Left lung (tissue), 10 donors: ENCODE measurements around the gene DYNC2I2. TPM values are rescaled to one million over a fixed set of nuclear protein-coding genes. Genes with fewer than 3 reads are reported as not detected.

Experiments used
- ATAC-seq: fragments of 200-7000 bp; cut with Tn5 transposase; one replicate; pipeline ENCODE4 v1.9.1; 2020; ENCODE audit warnings: moderate library complexity
- DNase-seq, 4 donors: peaks; one replicate each; pipeline ENCODE4 v3.0.0-alpha.2; 2013 to 2020
- H3K27ac ChIP-seq, 2 donors: fragments of 200-600 bp; sonication (generic) in 1 of 2; one replicate each; pipeline versions ENCODE4 v1.5.0 to v1.8.0; 2020 to 2021
- H3K27me3 ChIP-seq, 2 donors: fragments of 200-600 bp; sonication (generic) in 1 of 2; one replicate each; pipeline versions ENCODE4 v1.5.0 to v1.8.0; 2020 to 2021
- H3K36me3 ChIP-seq, 2 donors: fragments of 200-600 bp; sonication (generic) in 1 of 2; one replicate each; pipeline versions ENCODE4 v1.5.0 to v1.8.0; 2020 to 2021
- H3K4me1 ChIP-seq, 2 donors: fragments of 200-600 bp; one replicate each; pipeline ENCODE4 v1.8.0; 2021
- H3K4me3 ChIP-seq, 2 donors: fragments of 200-600 bp; sonication (generic) in 1 of 2; one replicate each; pipeline versions ENCODE4 v1.5.0 to v1.8.0; 2020 to 2021; ENCODE audit warnings: mild to moderate bottlenecking in 1 of 2
- H3K9me3 ChIP-seq, 2 donors: fragments of 200-600 bp; sonication (generic) in 1 of 2; one replicate each; pipeline versions ENCODE4 v1.5.0 to v1.8.0; 2020 to 2021
- intact Hi-C, 2 donors: fragments of 100-400 bp; cut with DNase I; formaldehyde crosslinking; loops; one replicate each; pipeline versions ENCODE4 v1.11.2 to v1.14.2; 2022
- polyA plus RNA-seq, 6 donors: library from polyadenylated mRNA; unstranded; fragments of 120-200 nt; gene quantifications; one replicate each; pipeline ENCODE4 v1.2.1, GENCODE V29; 2013; ENCODE audit not compliant: insufficient read length in 6 of 6
- total RNA-seq, 2 donors: library from RNA; stranded (reverse); fragmentation: NEBNext Ultra II Directional; extraction: Animal tissue kit (Norgen Biotek cat#: 25700); gene quantifications; one replicate each; pipeline ENCODE4 v1.2.1, GENCODE V29; 2021
- TF ChIP-seq, protein P1 (sequence below), 2 donors: fragments of 200-600 bp; sonication (generic) in 1 of 2; IDR thresholded peaks; one replicate each; pipeline versions ENCODE4 v1.5.0 to v1.8.0; 2021; ENCODE audit warnings: antibody characterized with exemption in 2 of 2
- donor health status: DM: no; HTN: yes; CAD: no.
- donor health status: DM: no; HTN: no; CAD: no.

DYNC2I2 gene
- total and polyA plus RNA-seq, 8 donors: 45.2 to 55.4 (median 50.1) TPM

DNA sequence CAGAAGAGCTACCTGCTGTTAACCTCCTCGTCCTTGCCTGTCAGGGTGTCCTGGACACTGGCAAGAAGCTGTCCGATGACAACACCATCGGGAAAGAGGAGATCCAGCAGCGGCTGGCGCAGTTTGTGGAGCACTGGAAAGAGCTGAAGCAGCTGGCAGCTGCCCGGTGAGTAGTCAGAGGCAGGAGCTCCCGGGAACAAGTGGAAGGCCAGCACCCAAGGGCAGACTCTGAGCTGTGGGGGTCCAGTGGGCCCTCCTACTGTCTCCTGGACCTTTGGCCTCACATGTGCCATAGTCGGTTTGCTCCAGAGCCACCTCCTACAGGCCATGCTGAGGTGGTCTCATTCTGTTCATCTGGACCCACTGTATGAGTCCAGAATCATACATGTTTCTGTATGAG is 38.7 kb downstream of the DYNC2I2 start:
- DNase-seq (peak in 1 of 4 donors; percentile 58), ATAC-seq (no peak)
- Histone ChIP-seq H3K36me3 (peaks cover 18 to 100% of the 10 kb centered on the region in 2 donors), H3K27me3 (no peaks in the 10 kb centered on the region), H3K9me3 (no peaks in the 10 kb centered on the region), H3K4me3 (no peak overlapping the region), H3K27ac (no peak overlapping the region), H3K4me1 (no peaks in the 10 kb centered on the region)
- TF ChIP-seq, protein P1, sequence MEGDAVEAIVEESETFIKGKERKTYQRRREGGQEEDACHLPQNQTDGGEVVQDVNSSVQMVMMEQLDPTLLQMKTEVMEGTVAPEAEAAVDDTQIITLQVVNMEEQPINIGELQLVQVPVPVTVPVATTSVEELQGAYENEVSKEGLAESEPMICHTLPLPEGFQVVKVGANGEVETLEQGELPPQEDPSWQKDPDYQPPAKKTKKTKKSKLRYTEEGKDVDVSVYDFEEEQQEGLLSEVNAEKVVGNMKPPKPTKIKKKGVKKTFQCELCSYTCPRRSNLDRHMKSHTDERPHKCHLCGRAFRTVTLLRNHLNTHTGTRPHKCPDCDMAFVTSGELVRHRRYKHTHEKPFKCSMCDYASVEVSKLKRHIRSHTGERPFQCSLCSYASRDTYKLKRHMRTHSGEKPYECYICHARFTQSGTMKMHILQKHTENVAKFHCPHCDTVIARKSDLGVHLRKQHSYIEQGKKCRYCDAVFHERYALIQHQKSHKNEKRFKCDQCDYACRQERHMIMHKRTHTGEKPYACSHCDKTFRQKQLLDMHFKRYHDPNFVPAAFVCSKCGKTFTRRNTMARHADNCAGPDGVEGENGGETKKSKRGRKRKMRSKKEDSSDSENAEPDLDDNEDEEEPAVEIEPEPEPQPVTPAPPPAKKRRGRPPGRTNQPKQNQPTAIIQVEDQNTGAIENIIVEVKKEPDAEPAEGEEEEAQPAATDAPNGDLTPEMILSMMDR (IDR thresholded peaks at IDR 0.05): no peak
- intact Hi-C loops: no loop called here

DNA sequence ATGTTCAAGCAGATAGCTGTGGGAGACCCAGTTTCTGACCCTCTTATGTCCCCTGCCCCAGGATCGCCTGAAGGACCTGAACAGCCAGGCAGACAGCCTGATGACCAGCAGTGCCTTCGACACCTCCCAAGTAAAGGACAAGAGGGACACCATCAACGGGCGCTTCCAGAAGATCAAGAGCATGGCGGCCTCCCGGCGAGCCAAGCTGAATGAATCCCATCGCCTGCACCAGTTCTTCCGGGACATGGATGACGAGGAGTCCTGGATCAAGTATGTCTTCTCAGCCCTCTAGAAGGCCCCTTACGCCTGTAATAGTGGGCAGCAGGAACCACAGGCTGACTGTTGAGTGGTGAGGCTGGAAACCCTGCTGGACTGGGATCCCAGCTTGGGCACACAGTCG is 41.1 kb downstream of the DYNC2I2 start:
- H3K36me3 ChIP-seq: peaks cover 27 to 100% of the 10 kb centered on the region in 2 donors
- TF ChIP-seq, protein P1 (IDR thresholded peaks at IDR 0.05): no peak
- intact Hi-C loops: no loop called here

DNA sequence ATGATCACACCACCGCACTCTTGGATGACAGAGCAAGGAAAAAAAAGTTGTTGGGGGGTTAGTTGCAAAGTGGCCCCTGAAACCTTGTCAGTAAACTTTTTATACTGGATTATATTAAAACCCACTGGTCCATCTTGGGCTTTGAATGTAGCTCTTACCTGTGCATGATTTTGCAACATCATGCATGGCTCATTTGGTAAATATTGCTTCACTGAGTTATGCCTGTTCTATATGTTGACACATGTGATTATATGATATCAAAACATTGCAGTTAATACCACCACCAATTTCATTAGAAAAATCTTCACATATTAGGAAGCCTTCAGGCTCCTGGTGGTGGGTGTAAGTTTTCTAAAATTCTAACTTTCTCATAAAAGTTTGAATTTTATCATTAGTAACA is 41.9 kb downstream of the DYNC2I2 start:
- DNase-seq (no peak), ATAC-seq (no peak)
- no peaks in the 10 kb centered on the region for H3K9me3 ChIP-seq
- no peak overlapping the region for H3K27ac ChIP-seq
- no peaks in the 10 kb centered on the region for H3K4me1 ChIP-seq
- no peak overlapping the region for H3K4me3 ChIP-seq
- intact Hi-C loops: no loop called here
- peaks cover 26 to 100% of the 10 kb centered on the region in 2 donors for H3K36me3 ChIP-seq
- TF ChIP-seq, protein P1 (IDR thresholded peaks at IDR 0.05): no peak
- no peaks in the 10 kb centered on the region for H3K27me3 ChIP-seq

More for the DNA sequence above, 41.1 kb downstream of the DYNC2I2 start:
- no peak overlapping the region for H3K4me3 ChIP-seq
- H3K27me3 ChIP-seq: no peaks in the 10 kb centered on the region
- peak in 1 of 4 donors; percentile 17 for DNase-seq
- no peak overlapping the region for H3K27ac ChIP-seq
- no peaks in the 10 kb centered on the region for H3K9me3 ChIP-seq
- no peak for ATAC-seq
- H3K4me1 ChIP-seq: no peaks in the 10 kb centered on the region

DNA sequence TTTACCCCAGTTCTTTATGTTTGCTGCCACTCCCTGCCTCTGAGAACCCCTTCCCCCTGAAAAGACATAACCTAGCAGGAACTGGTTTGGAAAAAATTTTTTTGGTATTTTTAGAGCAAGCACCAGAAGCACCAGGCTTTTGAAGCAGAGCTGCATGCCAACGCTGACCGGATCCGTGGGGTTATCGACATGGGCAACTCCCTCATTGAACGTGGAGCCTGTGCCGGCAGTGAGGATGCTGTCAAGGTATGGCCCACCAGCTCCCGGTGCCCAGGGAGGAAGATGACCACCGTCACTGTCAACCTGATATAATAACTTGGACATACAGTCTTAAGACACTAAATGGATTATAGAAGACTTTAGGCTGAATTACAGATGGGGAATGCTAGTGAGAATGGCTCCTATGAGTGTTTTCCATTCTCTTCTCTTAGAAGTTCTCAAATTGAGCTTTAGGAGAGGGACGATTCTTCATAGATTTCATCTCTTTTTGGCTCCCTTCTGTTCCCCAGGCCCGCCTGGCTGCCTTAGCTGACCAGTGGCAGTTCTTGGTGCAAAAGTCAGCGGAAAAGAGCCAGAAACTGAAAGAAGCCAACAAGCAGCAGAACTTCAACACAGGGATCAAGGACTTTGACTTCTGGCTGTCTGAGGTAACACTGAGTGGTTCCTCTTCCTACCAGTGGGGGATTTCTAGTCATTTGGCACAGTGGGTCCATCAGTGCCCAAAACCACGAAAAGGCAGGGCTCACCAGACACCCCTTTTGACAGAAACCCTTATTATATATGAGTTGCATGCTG is 44.9 kb downstream of the DYNC2I2 start:
- no peak for ATAC-seq
- DNase-seq: peak in 1 of 4 donors; percentile 18
- H3K4me1 ChIP-seq: no peaks in the 10 kb centered on the region
- H3K9me3 ChIP-seq: no peaks in the 10 kb centered on the region
- intact Hi-C loops: no loop called here
- TF ChIP-seq, protein P1 (IDR thresholded peaks at IDR 0.05): no peak
- H3K36me3 ChIP-seq: peaks cover 23 to 100% of the 10 kb centered on the region in 2 donors
- no peak overlapping the region for H3K4me3 ChIP-seq
- no peaks in the 10 kb centered on the region for H3K27me3 ChIP-seq
- H3K27ac ChIP-seq: no peak overlapping the region

DNA sequence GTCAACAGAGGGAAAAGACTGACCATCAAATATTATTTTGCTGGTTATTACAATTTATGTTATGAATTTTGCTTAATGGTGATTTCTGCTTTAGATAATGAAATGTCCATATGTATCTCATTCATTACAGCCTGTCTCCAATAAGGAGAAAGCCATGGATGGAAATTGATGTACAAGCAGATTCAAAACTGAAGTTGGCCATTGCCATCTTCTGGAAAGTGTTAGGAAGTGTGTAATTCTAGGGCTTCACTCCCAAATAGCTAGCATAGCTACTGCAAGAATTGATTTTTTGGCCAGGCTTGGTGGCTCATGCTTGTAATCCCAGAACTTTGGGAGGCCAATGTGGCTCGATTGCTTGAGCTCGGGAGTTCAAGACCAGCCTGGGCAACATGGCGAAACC is 45.8 kb downstream of the DYNC2I2 start:
- Histone ChIP-seq H3K36me3 (peaks cover 23 to 100% of the 10 kb centered on the region in 2 donors), H3K4me1 (no peaks in the 10 kb centered on the region), H3K27ac (no peak overlapping the region), H3K9me3 (no peaks in the 10 kb centered on the region), H3K4me3 (no peak overlapping the region), H3K27me3 (no peaks in the 10 kb centered on the region)
- intact Hi-C loops: no loop called here
- TF ChIP-seq, protein P1 (IDR thresholded peaks at IDR 0.05): no peak
- no peak for DNase-seq
- no peak for ATAC-seq
